SK-N-SH (cell line): ENCODE results near the gene TAS1R3. TPM values are rescaled to one million over a fixed set of nuclear protein-coding genes. Genes with fewer than 3 reads are reported as not detected.

Experiments used
- CTCF ChIA-PET: fragments of 300-600, 350-600 bp; formaldehyde crosslinking; extraction: SDS; loops from one replicate; lab custom pipeline; 2021; lab: Yijun Ruan, JAX
- POLR2A ChIA-PET: fragments of 350-600 bp; sonication (Branson Sonifier 250); formaldehyde crosslinking; extraction: SDS; loops from one replicate; lab custom pipeline; 2020; ENCODE audit warnings: antibody characterized with exemption, inconsistent platforms; lab: Yijun Ruan, JAX
- DNase-seq: peaks from one replicate; pipeline ENCODE4 v3.0.0; 2012
- H2AFZ ChIP-seq: fragments of 200-600 bp; sonication (generic); 2 replicates; pipeline ENCODE4 v1.8.1; 2016; ENCODE audit warnings: antibody characterized with exemption, mild to moderate bottlenecking, low read depth
- H3F3A ChIP-seq: fragments of 200-600 bp; sonication (generic); replicated peaks from 2 replicates; pipeline ENCODE3; 2016; ENCODE audit warnings: antibody characterized with exemption, mild to moderate bottlenecking; ENCODE audit not compliant: insufficient read depth
- H3K27ac ChIP-seq, 2 experiments: fragments of 200-500 bp in 1 of 2; fragments of 200-600 bp in 1 of 2; sonication (Bioruptor generic) in 1 of 2; sonication (generic), shearing (Covaris generic) in 1 of 2; 2 replicates each; pipeline versions ENCODE4 v1.5.1 to v1.6.1; 2014 to 2016; ENCODE audit warnings: low read depth in 2 of 2, inconsistent platforms in 1 of 2, low read length in 1 of 2, mild to moderate bottlenecking in 1 of 2, mixed read lengths in 1 of 2
- H3K27me3 ChIP-seq: fragments of 200-600 bp; sonication (generic), shearing (Covaris generic); 2 replicates; pipeline ENCODE4 v1.6.1; 2016; ENCODE audit warnings: mixed run types; ENCODE audit not compliant: insufficient read depth
- H3K36me3 ChIP-seq, 2 experiments: fragments of 200-500 bp in 1 of 2; fragments of 200-600 bp in 1 of 2; sonication (Bioruptor generic) in 1 of 2; sonication (generic) in 1 of 2; replicated peaks in 1 of 2; 2 replicates each; pipeline versions ENCODE3 to v1.5.1; 2014 to 2016; ENCODE audit warnings: low read length in 1 of 2, mild to moderate bottlenecking in 1 of 2; ENCODE audit not compliant: insufficient read depth in 2 of 2, control insufficient read depth in 1 of 2
- H3K4me1 ChIP-seq, 2 experiments: fragments of 200-500 bp in 1 of 2; fragments of 200-600 bp in 1 of 2; sonication (Bioruptor generic) in 1 of 2; sonication (generic), shearing (Covaris generic) in 1 of 2; 2 replicates each; pipeline versions ENCODE4 v1.5.1 to v1.6.1; 2014 to 2016; ENCODE audit warnings: low read depth in 1 of 2, low read length in 1 of 2, mixed run types in 1 of 2; ENCODE audit not compliant: insufficient read depth in 2 of 2, control insufficient read depth in 1 of 2
- H3K4me2 ChIP-seq: fragments of 200-600 bp; sonication (generic), shearing (Covaris generic); 2 replicates; pipeline ENCODE4 v1.6.1; 2017; ENCODE audit warnings: mixed run types
- H3K4me3 ChIP-seq, 2 experiments: fragments of 200-500 bp in 1 of 2; fragments of 200-600 bp in 1 of 2; sonication (Bioruptor generic) in 1 of 2; sonication (generic), shearing (Covaris generic) in 1 of 2; 2 replicates each; pipeline versions ENCODE4 v1.5.1 to v1.8.1; 2014 to 2016; ENCODE audit warnings: low read depth in 2 of 2, inconsistent platforms in 1 of 2, low read length in 1 of 2, mild to moderate bottlenecking in 1 of 2, mixed read lengths in 1 of 2, moderate library complexity in 1 of 2
- H3K79me2 ChIP-seq: fragments of 200-600 bp; sonication (generic); 2 replicates; pipeline ENCODE4 v1.8.1; 2017; ENCODE audit warnings: mild to moderate bottlenecking; ENCODE audit not compliant: insufficient read depth
- H3K9ac ChIP-seq: fragments of 200-600 bp; sonication (generic); 2 replicates; pipeline ENCODE4 v1.6.1; 2017; ENCODE audit warnings: mixed run types
- H3K9me2 ChIP-seq: fragments of 200-600 bp; sonication (generic); 2 replicates; pipeline ENCODE4 v1.6.1; 2017; ENCODE audit warnings: mixed run types
- H3K9me3 ChIP-seq: fragments of 200-600 bp; sonication (generic); 2 replicates; pipeline ENCODE4 v1.6.1; 2017; ENCODE audit warnings: mixed run types, mild to moderate bottlenecking, moderate library complexity
- H4K20me1 ChIP-seq: fragments of 200-600 bp; sonication (generic); 2 replicates; pipeline ENCODE4 v1.6.1; 2017; ENCODE audit warnings: mild to moderate bottlenecking, mixed run types; ENCODE audit not compliant: insufficient read depth
- CTCF ChIP-seq: fragments of 200-600 bp; sonication (generic); IDR thresholded peaks from 2 replicates; pipeline ENCODE4 v1.6.1; 2017; ENCODE audit warnings: antibody characterized with exemption, mild to moderate bottlenecking, moderate library complexity
- ELF1 ChIP-seq: IDR thresholded peaks from 2 replicates; pipeline ENCODE4 v1.4.0; 2012
- EZH2phosphoT487 ChIP-seq: fragments of 200-600 bp; sonication (generic); IDR thresholded peaks from 2 replicates; pipeline ENCODE4 v1.6.1; 2017; ENCODE audit warnings: low read depth, mixed run types, mild to moderate bottlenecking, antibody characterized with exemption, moderate library complexity, borderline replicate concordance
- FOXJ3 ChIP-seq: sonication (generic); formaldehyde crosslinking; IDR thresholded peaks from 2 replicates; pipeline ENCODE4 v1.5.1; 2020; ENCODE audit warnings: mild to moderate bottlenecking, missing genetic modification reagents
- GABPA ChIP-seq: IDR thresholded peaks from 2 replicates; pipeline ENCODE4 v1.4.0; 2012; ENCODE audit warnings: low read depth, mild to moderate bottlenecking
- MEF2A ChIP-seq: IDR thresholded peaks from 2 replicates; pipeline ENCODE4 v1.4.0; 2012; ENCODE audit warnings: low read depth, borderline replicate concordance
- NFIC ChIP-seq: IDR thresholded peaks from 2 replicates; pipeline ENCODE4 v1.4.0; 2012; ENCODE audit warnings: borderline replicate concordance
- NRF1 ChIP-seq: IDR thresholded peaks from 2 replicates; pipeline ENCODE4 v1.6.1; 2012; ENCODE audit warnings: low read depth, mild to moderate bottlenecking, low read length
- PBX3 ChIP-seq: IDR thresholded peaks from 2 replicates; pipeline ENCODE4; 2012
- RCOR1 ChIP-seq: fragments of 150-350 bp; IDR thresholded peaks from 2 replicates; pipeline ENCODE4 v1.6.1; 2017; ENCODE audit warnings: antibody characterized with exemption, low read length
- REST ChIP-seq: IDR thresholded peaks from 2 replicates; pipeline ENCODE4 v1.6.1; 2012; ENCODE audit warnings: mild to moderate bottlenecking, low read depth, low read length, moderate library complexity
- TCF12 ChIP-seq: IDR thresholded peaks from 2 replicates; pipeline ENCODE4 v1.4.0; 2012
- USF1 ChIP-seq: IDR thresholded peaks from 2 replicates; pipeline ENCODE4 v1.4.0; 2012; ENCODE audit warnings: low read depth, borderline replicate concordance
- YY1 ChIP-seq: IDR thresholded peaks from 2 replicates; pipeline ENCODE4 v1.4.0; 2012; ENCODE audit warnings: low read depth, mild to moderate bottlenecking
- ZBTB33 ChIP-seq: IDR thresholded peaks from 2 replicates; pipeline ENCODE4 v1.4.0; 2012; ENCODE audit warnings: low read depth, borderline replicate concordance
- WGBS: methylation state at CpG from one replicate; pipeline ENCODE4 v1.1.6; 2017; ENCODE audit warnings: low lambda C conversion rate; 5-methylcytosine and 5-hydroxymethylcytosine counted together
- polyA plus RNA-seq, 3 experiments: library from polyadenylated mRNA; depleted of rRNA; stranded (reverse); fragments of >200 nt; gene quantifications; 2 replicates each; pipeline ENCODE4 v1.2.3, GENCODE V29; 2012

TAS1R3 gene
- polyA plus RNA-seq, 1 of the 3 experiments (the other 2 are of a cell fraction): 0.08 TPM

GRCh38 chr1:1307923-1308755, 22.9 kb upstream of the TAS1R3 start, which contains the start of the genes ACAP3 and PUSL1 (continued):
- TF ChIP-seq NRF1 (peak; percentile 72), RCOR1 (no peak), PBX3 (no peak), ELF1 (no peak), CTCF (0 out of 2 replicates have a peak, but pooled peaks have one; percentile 6), NFIC (no peak), MEF2A (no peak), GABPA (peak; percentile 39; the same call in 1 of the 2 replicates), EZH2phosphoT487 (no peak), TCF12 (no peak)
- TF ChIP-seq, all 33 proteins: peak for 12

- no peaks in the 10 kb centered on the region for H3K27me3 ChIP-seq
- CTCF ChIA-PET: no interaction called here
- POLR2A ChIA-PET: interaction anchor here (1.2 kb wide), 1 partner anchor 16 kb away, joined by 3 read pairs; no protein-coding TSS in a partner anchor
- peak overlapping the region; percentile 66 to 85 for H3K4me3 ChIP-seq
- WGBS: 0% methylated on average over 12 of the region's 66 CpGs
- H3K79me2 ChIP-seq: peaks cover 35% of the 10 kb centered on the region
- H3K9me3 ChIP-seq: no peaks in the 10 kb centered on the region
- peak overlapping the region; percentile 62 to 82; a peak in 3 of 4 replicates for H3K27ac ChIP-seq
- H3K4me2 ChIP-seq: peak overlapping the region; percentile 87
- no peaks in the 10 kb centered on the region for H3F3A ChIP-seq
- H3K9me2 ChIP-seq: no peaks in the 10 kb centered on the region
- peak overlapping the region; percentile 74 for H3K9ac ChIP-seq
- H3K4me1 ChIP-seq: peaks cover 13 to 41% of the 10 kb centered on the region in 2 experiments; a peak in 2 of 4 replicates
- peaks cover 15% of the 10 kb centered on the region; the same call in 1 of the 2 replicates for H4K20me1 ChIP-seq
- TF ChIP-seq FOXJ3 (CRISPR knock-in tag) (no peak), USF1 (0 out of 2 replicates have a peak, but pooled peaks have one; percentile 5), REST (no peak), YY1 (no peak), ZBTB33 (no peak)
- peak; percentile 71 for DNase-seq
- H3K36me3 ChIP-seq: peaks cover 0 to 36% of the 10 kb centered on the region in 2 experiments
- no peak overlapping the region for H2AFZ ChIP-seq
Measured at GRCh38 chr1:1308756-1309250, 22.3 kb upstream of the TAS1R3 start.
